GM19397 (cell line): ENCODE data around the gene RUNDC1.
A peak's percentile ranks its signal among the peaks of the same experiment; 100 is the strongest.
"Not testable (repeated sequence)": the region's sequence is repeated elsewhere in the genome, so short reads cannot be mapped to it uniquely, and the experiment has no call there.

Experiments
- ATAC-seq: cut with Tn5 transposase; IDR thresholded peaks from one replicate; pipeline ENCODE4 v1.9.1; 2021; ENCODE audit warnings: mild to moderate bottlenecking, moderate library complexity; ENCODE audit not compliant: unreplicated experiment

Gene RUNDC1

DNA sequence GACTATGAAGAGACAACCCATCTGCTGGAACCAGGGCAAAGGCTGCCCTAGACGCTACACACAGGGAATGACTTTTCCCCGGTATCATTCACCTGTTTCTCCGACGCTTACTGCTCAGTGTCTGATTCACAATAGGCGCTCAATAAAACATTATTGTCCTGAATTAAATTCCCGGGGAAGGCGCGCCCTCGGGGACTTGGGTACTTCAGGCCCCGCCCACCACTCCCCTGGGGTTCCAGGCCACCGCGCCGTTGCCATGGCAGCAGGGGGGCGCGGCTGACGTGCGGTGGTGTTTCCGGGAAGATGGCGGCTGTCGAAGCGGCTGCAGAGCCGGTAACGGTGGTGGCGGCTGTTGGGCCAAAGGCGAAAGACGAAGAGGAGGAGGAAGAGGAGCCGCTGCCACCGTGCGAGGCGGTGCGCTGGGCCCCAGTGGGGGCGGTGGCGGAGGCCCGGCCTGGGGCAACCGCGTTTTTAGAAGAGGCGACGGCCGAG lies at the start of gene RUNDC1:
TSS of gene RUNDC1 (plus strand) at position 292 of the 492 bp plus-strand sequence. CDS start at position 304, 12 bp downstream.
- peak; percentile 83 for ATAC-seq

GRCh38 chr17:42937712-42938596 lies 42.4 kb upstream of the RUNDC1 start:
- no peak for ATAC-seq

- ATAC-seq: no peak
These were observed 36.2 kb upstream of the RUNDC1 start for GRCh38 chr17:42944211-42944610.

DNA sequence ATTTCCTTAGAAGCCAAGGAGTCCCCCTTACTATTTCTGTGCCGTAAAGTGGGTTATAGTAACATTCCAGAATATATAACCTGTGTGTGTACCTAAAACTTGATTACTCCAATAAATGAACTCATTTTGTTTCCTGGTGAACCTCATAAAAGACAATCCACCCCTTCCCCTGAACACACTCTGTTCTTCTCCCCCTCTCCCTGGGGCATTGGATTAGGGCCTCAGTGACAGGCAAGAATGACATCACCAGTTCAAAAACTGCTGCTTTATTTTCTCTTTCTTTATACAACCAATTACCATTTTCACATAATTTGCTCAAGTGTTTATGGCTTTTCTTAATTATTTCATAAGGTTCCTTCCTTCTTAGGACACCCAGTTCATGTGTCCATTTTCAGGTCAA lies 33.6 kb upstream of the RUNDC1 start:
- ATAC-seq: no peak

DNA sequence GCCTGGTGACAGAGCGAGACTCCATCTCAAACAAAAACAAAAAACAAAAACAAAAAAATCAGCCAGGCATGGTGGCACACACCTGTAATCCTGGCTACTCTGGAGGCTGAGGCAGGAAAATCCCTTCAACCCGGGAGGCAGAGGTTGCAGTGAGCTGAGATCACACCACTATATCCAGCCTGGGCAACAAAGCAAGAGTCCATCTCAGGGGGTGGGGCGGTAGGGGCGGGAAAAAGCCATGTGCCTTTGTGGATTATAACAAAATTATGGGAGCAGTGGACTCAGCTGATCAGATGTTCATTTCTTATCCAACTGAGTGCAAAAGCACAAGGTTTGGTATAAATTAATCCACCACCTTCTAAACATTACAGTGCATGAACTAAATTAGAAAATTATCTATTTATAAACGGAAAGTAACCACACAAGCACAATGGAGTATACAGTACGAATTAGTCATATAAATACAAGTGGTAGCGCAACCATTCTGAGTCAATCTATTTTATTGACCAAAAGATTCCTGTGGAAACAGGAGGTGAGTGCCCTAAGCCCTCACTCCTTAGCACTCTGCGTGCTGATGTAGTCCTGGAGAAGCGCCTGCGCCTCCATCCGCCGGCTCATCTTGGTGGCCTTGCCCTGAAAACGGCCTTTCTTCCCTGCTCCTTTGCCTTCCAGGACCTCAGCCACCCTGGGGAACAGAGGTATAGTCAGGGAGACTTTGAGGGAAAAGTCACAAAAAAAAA lies 30.2 kb upstream of the RUNDC1 start:
- ATAC-seq: no peak

- no peak for ATAC-seq
These were observed 26.7 kb upstream of the RUNDC1 start for GRCh38 chr17:42953669-42954068.

DNA sequence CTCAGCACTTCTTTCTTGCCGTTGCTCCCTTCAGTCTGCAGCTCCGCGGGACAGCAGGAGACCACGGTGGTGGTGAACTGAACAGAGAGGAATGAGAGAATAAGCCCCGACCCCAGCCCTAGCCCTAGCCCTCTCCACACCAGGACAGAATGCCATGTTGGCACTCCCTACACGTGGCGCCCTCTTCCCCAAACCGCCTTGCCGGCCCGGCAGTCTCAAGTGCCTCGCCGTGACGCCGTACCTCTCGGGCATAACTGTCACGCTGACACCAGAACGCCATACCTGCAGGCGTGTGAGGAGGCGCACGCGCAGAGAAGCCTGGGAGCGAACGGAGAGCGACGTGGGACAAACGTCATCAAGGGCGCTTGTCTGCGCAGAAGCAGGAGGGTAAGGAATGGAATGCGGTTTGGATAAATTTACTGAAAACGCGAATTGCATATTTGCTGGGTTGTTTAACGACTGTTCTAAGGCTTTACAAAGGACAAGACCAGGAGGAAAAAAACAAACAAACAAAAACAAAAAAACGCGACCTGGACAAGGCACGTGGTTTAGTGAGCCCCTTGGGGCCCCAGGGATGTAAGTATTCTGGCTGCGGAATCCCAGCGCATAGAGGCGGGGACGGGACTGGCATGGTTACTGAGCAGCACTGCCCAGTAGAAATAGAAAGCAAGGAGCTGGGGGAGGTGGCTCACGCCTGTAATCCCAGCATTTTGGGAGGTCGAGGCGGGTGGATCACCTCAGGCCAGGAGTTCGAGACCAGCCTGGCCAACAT lies 16.0 kb upstream of the RUNDC1 start, which contains the start of gene AARSD1:
TSS of gene AARSD1 (minus strand) at position 294 of the 772 bp plus-strand sequence. CDS start at position 280, 14 bp downstream.
- peak; percentile 84 for ATAC-seq

- ATAC-seq: no peak
These were observed 12.4 kb upstream of the RUNDC1 start for GRCh38 chr17:42967925-42968324.

- ATAC-seq: no peak
These were observed 11.3 kb upstream of the RUNDC1 start for GRCh38 chr17:42969001-42969581.

GRCh38 chr17:42971589-42971988 lies 8.8 kb upstream of the RUNDC1 start:
- no peak for ATAC-seq

- not testable (repeated sequence) for ATAC-seq
These were observed 7.0 kb upstream of the RUNDC1 start for GRCh38 chr17:42973323-42973722.

GRCh38 chr17:42975265-42975664 lies 5.1 kb upstream of the RUNDC1 start:
- no peak for ATAC-seq

DNA sequence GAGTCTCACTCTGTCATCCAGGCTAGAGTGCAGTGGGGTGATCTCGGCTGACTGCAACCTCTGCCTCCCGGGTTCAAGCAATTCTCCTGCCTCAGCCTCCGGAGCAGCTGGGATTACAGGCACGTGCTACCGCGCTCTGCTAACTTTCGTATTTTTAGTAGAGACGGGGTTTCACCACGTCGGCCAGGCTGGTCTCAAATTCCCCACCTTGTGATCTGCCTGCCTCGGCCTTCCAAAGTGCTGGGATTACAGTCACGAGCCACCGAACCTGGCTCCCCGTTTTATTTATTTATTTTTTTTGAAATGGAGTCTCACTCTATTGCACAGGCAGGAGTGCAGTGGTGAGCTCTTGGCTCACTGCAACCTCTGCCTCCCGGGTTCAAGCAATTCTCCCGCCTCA lies 4.7 kb upstream of the RUNDC1 start:
- ATAC-seq: not testable (repeated sequence)

DNA sequence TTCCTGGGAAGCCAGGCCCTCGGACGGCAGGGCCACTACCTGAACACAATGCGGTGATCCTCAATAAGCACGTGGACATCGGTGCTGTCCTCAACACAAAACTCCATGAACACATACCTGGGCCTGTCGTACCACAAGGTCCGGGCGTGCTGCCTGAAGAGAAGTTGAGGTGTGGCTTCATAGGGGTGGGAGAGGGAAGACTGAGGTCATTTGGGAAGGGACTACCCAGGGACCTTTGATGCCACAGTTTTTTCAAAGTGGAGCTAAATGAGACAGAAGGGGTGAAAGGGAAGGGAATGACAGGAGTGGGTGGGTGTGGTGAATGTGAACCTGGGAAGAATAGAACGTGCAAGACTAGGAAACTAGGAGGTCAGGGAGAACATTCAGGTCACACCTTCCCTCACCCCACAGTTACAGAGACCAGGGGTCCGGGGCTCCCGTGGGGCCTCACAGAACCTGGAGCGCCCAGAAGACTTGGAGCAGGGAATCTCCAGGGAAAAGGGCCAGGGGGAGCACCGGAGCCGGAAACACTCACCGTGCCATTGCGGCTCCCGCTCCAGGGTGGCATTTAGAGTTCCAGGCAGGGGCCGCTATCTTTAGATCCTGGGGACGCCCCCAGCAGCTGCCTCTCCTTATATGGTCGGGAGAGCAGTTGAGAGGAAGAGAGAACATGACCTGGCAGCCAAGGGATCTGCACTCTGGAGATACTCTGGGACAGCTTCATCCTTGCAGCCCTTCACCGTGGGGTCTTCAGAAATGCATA lies 673 bp upstream of the RUNDC1 start, which contains the start of gene PTGES3L:
TSS of gene PTGES3L (minus strand) at position 570 of the 763 bp plus-strand sequence. CDS start at position 543, 27 bp downstream.
- no peak for ATAC-seq

- ATAC-seq: peak; percentile 55
These were observed 517 bp downstream of the RUNDC1 start for GRCh38 chr17:42980766-42981397.

GRCh38 chr17:42982266-42982665 lies 1.9 kb downstream of the RUNDC1 start:
- ATAC-seq: no peak

DNA sequence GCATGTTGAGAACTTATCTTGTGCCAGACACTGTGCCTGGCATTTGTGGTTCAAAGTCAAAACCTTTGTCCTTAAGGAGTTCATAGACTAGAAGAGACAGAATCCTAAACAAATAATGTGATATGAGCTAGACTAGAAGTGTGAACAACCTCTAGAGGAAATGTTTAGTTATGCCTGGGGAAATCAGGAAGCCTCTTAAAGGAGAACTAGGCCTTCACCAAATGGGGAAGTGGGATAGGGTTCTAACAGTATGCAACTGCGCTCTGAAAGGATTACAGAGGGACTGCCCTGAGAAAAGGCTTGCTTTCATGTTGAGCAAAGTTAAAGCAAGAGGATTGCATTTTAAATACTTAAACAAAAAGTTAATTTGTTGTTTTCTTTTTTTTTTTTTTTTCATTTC lies 4.9 kb downstream of the RUNDC1 start:
- peak; percentile 42 for ATAC-seq

- no peak for ATAC-seq
These were observed 8.8 kb downstream of the RUNDC1 start for GRCh38 chr17:42989141-42989540.
